Measurements from ENCODE around the gene DGUOK. TPM values are rescaled to one million over a fixed set of nuclear protein-coding genes. Genes with fewer than 3 reads are reported as not detected.

The DGUOK gene
- total RNA-seq, 1 donor from 2014 or later = 66.8 TPM

- peaks cover 1% of the 10 kb centered on the region for H3K36me3 ChIP-seq (ENCODE audit: control insufficient read depth, insufficient read depth, low read length)
- DNase-seq (ENCODE audit: low read depth) = no peak
- TF ChIP-seq CTCF (IDR thresholded peaks at IDR 0.05; ENCODE audit: insufficient read depth, low read length, poor library complexity, severe bottlenecking) = no peak
- no peaks in the 10 kb centered on the region for H3K27me3 ChIP-seq (ENCODE audit: control insufficient read depth, insufficient read depth, low read length)
- no peak overlapping the region for H3K4me3 ChIP-seq (ENCODE audit: low read depth, low read length)
These were observed 29.7 kb downstream of the DGUOK start for GRCh38 chr2:73956218-73956865.

- Histone ChIP-seq H3K36me3 (ENCODE audit: control insufficient read depth, insufficient read depth, low read length) (no peaks in the 10 kb centered on the region), H3K4me3 (ENCODE audit: low read depth, low read length) (no peak overlapping the region), H3K27me3 (ENCODE audit: control insufficient read depth, insufficient read depth, low read length) (no peaks in the 10 kb centered on the region)
- no peak for TF ChIP-seq CTCF (IDR thresholded peaks at IDR 0.05; ENCODE audit: insufficient read depth, low read length, poor library complexity, severe bottlenecking)
- DNase-seq (ENCODE audit: low read depth) = no peak
These were observed 34.6 kb downstream of the DGUOK start for GRCh38 chr2:73961274-73961673.

- Histone ChIP-seq H3K27me3 (ENCODE audit: control insufficient read depth, insufficient read depth, low read length) (no peaks in the 10 kb centered on the region), H3K36me3 (ENCODE audit: control insufficient read depth, insufficient read depth, low read length) (no peaks in the 10 kb centered on the region), H3K4me3 (ENCODE audit: low read depth, low read length) (no peak overlapping the region)
- DNase-seq (ENCODE audit: low read depth) = no peak
- no peak for TF ChIP-seq CTCF (IDR thresholded peaks at IDR 0.05; ENCODE audit: insufficient read depth, low read length, poor library complexity, severe bottlenecking)
These were observed 35.3 kb downstream of the DGUOK start for GRCh38 chr2:73961823-73962615.

GRCh38 chr2:73962798-73963197 is 36.1 kb downstream of the DGUOK start:
- no peak for DNase-seq (ENCODE audit: low read depth)
- Histone ChIP-seq H3K27me3 (ENCODE audit: control insufficient read depth, insufficient read depth, low read length) (no peaks in the 10 kb centered on the region), H3K4me3 (ENCODE audit: low read depth, low read length) (no peak overlapping the region), H3K36me3 (ENCODE audit: control insufficient read depth, insufficient read depth, low read length) (no peaks in the 10 kb centered on the region)
- TF ChIP-seq CTCF (IDR thresholded peaks at IDR 0.05; ENCODE audit: insufficient read depth, low read length, poor library complexity, severe bottlenecking) = no peak

GRCh38 chr2:73963385-73964120 is 36.9 kb downstream of the DGUOK start:
- H3K4me3 ChIP-seq (ENCODE audit: low read depth, low read length) = no peak overlapping the region
- no peaks in the 10 kb centered on the region for H3K36me3 ChIP-seq (ENCODE audit: control insufficient read depth, insufficient read depth, low read length)
- DNase-seq (ENCODE audit: low read depth) = no peak
- no peak for TF ChIP-seq CTCF (IDR thresholded peaks at IDR 0.05; ENCODE audit: insufficient read depth, low read length, poor library complexity, severe bottlenecking)
- no peaks in the 10 kb centered on the region for H3K27me3 ChIP-seq (ENCODE audit: control insufficient read depth, insufficient read depth, low read length)

All from kidney epithelial cell (primary cell).